ENCODE data around the gene HSPB7.
"Not testable (repeated sequence)": the region's sequence is repeated elsewhere in the genome, so short reads cannot be mapped to it uniquely, and the experiment has no call there.

The HSPB7 gene

GRCh38 chr1:16020878-16021277, 3.0 kb upstream of the HSPB7 start:
- DNase-seq, result not testable (repeated sequence)

GRCh38 chr1:16020325-16020724, 2.5 kb upstream of the HSPB7 start:
- DNase-seq, result no peak

- no peak for DNase-seq
Observed at GRCh38 chr1:16019644-16020277, 1.9 kb upstream of the HSPB7 start.

- no peak for DNase-seq
Observed at GRCh38 chr1:16018749-16019643, 1.2 kb upstream of the HSPB7 start.

- no peak for DNase-seq
Observed at GRCh38 chr1:16018308-16018707, 465 bp upstream of the HSPB7 start.

GRCh38 chr1:16017076-16017460, 775 bp downstream of the HSPB7 start:
- no peak for DNase-seq

GRCh38 chr1:16015960-16016901, 1.6 kb downstream of the HSPB7 start:
- DNase-seq, result no peak

GRCh38 chr1:16015491-16015890, 2.4 kb downstream of the HSPB7 start:
- DNase-seq, result no peak

- DNase-seq, result no peak
Observed at GRCh38 chr1:16014509-16015482, 3.0 kb downstream of the HSPB7 start.

- DNase-seq, result no peak
Observed at GRCh38 chr1:16013908-16014258, 4.0 kb downstream of the HSPB7 start.

GRCh38 chr1:16013220-16013907, 4.5 kb downstream of the HSPB7 start:
- no peak for DNase-seq

GRCh38 chr1:16012590-16013219, 5.1 kb downstream of the HSPB7 start:
- DNase-seq, result peak; percentile 16

GRCh38 chr1:16011936-16012589, 5.8 kb downstream of the HSPB7 start:
- DNase-seq, result no peak

- no peak for DNase-seq
Observed at GRCh38 chr1:16010837-16011236, 7.0 kb downstream of the HSPB7 start.

- DNase-seq, result no peak
Observed at GRCh38 chr1:16009678-16010077, 8.2 kb downstream of the HSPB7 start.

GRCh38 chr1:16009030-16009460, 8.8 kb downstream of the HSPB7 start:
- peak; percentile 69 for DNase-seq

GRCh38 chr1:16007671-16008341, 10.0 kb downstream of the HSPB7 start:
- DNase-seq, result no peak

- DNase-seq, result no peak
Observed at GRCh38 chr1:16006552-16007485, 11.0 kb downstream of the HSPB7 start.

- DNase-seq, result no peak
Observed at GRCh38 chr1:16006010-16006409, 11.8 kb downstream of the HSPB7 start.

All from NCI-H1105 (cell line).